Esophagus squamous epithelium (tissue), 4 donors: ENCODE results near the gene ILK.

Experiments used
- CTCF ChIP-seq, 6 experiments: fragments of 450-650 bp in 4 of 6; fragments of 200-600 bp in 2 of 6; sonication (generic) in 2 of 6; IDR thresholded peaks; one replicate each; pipeline ENCODE4 v1.5.1; 2016 to 2019; ENCODE audit warnings: antibody characterized with exemption in 6 of 6, mild to moderate bottlenecking in 4 of 6, moderate library complexity in 4 of 6
- POLR2A ChIP-seq, 4 donors: fragments of 450-650 bp; IDR thresholded peaks; one replicate each; pipeline ENCODE4 v1.6.1; 2017; ENCODE audit warnings: antibody characterized with exemption in 4 of 4, mild to moderate bottlenecking in 4 of 4, moderate library complexity in 3 of 4

- TF ChIP-seq POLR2A (IDR thresholded peaks at IDR 0.05), result no peak
- no peak for TF ChIP-seq CTCF (IDR thresholded peaks at IDR 0.05)
Measured at GRCh38 chr11:6622261-6623171, 18.9 kb downstream of the ILK start.
